Measurements from ENCODE around the gene HDAC9. TPM values are rescaled to one million over a fixed set of nuclear protein-coding genes. Genes with fewer than 3 reads are reported as not detected.

The HDAC9 gene
- total and polyA plus RNA-seq, 2 donors: 3.3 to 61.6 TPM

- no peak overlapping the region for H3K27ac ChIP-seq (ENCODE audit: low read depth)
- no peak overlapping the region for H3K4me3 ChIP-seq (ENCODE audit: low read depth, low read length)
- DNase-seq (ENCODE audit: extremely low spot score): no peak
- 87% methylated on average over 5 of the region's 5 CpGs for WGBS
- H3K4me1 ChIP-seq (ENCODE audit: insufficient read depth): no peaks in the 10 kb centered on the region
- H3K36me3 ChIP-seq (ENCODE audit: insufficient read depth): no peaks in the 10 kb centered on the region
Measured at GRCh38 chr7:18564779-18565178, 69.2 kb downstream of the HDAC9 start.

- H3K36me3 ChIP-seq (ENCODE audit: insufficient read depth): no peaks in the 10 kb centered on the region
- H3K4me3 ChIP-seq (ENCODE audit: low read depth, low read length): no peak overlapping the region
- no peak for DNase-seq (ENCODE audit: extremely low spot score)
- no peak overlapping the region for H3K27ac ChIP-seq (ENCODE audit: low read depth)
- no peaks in the 10 kb centered on the region for H3K4me1 ChIP-seq (ENCODE audit: insufficient read depth)
Measured at GRCh38 chr7:18565337-18565736, 69.8 kb downstream of the HDAC9 start.

- Histone ChIP-seq H3K36me3 (ENCODE audit: insufficient read depth) (no peaks in the 10 kb centered on the region), H3K27ac (ENCODE audit: low read depth) (no peak overlapping the region), H3K4me1 (ENCODE audit: insufficient read depth) (no peaks in the 10 kb centered on the region), H3K4me3 (ENCODE audit: low read depth, low read length) (no peak overlapping the region)
- WGBS: 95% methylated on average over 1 of the region's 1 CpG
- no peak for DNase-seq (ENCODE audit: extremely low spot score)
Measured at GRCh38 chr7:18566205-18566604, 70.7 kb downstream of the HDAC9 start.

GRCh38 chr7:18566829-18567228, 71.3 kb downstream of the HDAC9 start:
- Histone ChIP-seq H3K27ac (ENCODE audit: low read depth) (no peak overlapping the region), H3K4me1 (ENCODE audit: insufficient read depth) (no peaks in the 10 kb centered on the region), H3K4me3 (ENCODE audit: low read depth, low read length) (no peak overlapping the region), H3K36me3 (ENCODE audit: insufficient read depth) (no peaks in the 10 kb centered on the region)
- DNase-seq (ENCODE audit: extremely low spot score): no peak
- WGBS: 92% methylated on average over 7 of the region's 7 CpGs

- no peak overlapping the region for H3K4me3 ChIP-seq (ENCODE audit: low read depth, low read length)
- no peak for DNase-seq (ENCODE audit: extremely low spot score)
- H3K27ac ChIP-seq (ENCODE audit: low read depth): no peak overlapping the region
- no peaks in the 10 kb centered on the region for H3K4me1 ChIP-seq (ENCODE audit: insufficient read depth)
- H3K36me3 ChIP-seq (ENCODE audit: insufficient read depth): no peaks in the 10 kb centered on the region
- 91% methylated on average over 3 of the region's 3 CpGs for WGBS
Measured at GRCh38 chr7:18570441-18570840, 74.9 kb downstream of the HDAC9 start.

- Histone ChIP-seq H3K36me3 (ENCODE audit: insufficient read depth) (no peaks in the 10 kb centered on the region), H3K4me3 (ENCODE audit: low read depth, low read length) (no peak overlapping the region), H3K4me1 (ENCODE audit: insufficient read depth) (no peaks in the 10 kb centered on the region), H3K27ac (ENCODE audit: low read depth) (no peak overlapping the region)
- no peak for DNase-seq (ENCODE audit: extremely low spot score)
- 64% methylated on average over 3 of the region's 3 CpGs for WGBS
Measured at GRCh38 chr7:18570890-18571478, 75.4 kb downstream of the HDAC9 start.

GRCh38 chr7:18572154-18572553, 76.6 kb downstream of the HDAC9 start:
- Histone ChIP-seq H3K4me3 (ENCODE audit: low read depth, low read length) (no peak overlapping the region), H3K36me3 (ENCODE audit: insufficient read depth) (no peaks in the 10 kb centered on the region), H3K27ac (ENCODE audit: low read depth) (no peak overlapping the region), H3K4me1 (ENCODE audit: insufficient read depth) (no peaks in the 10 kb centered on the region)
- 96% methylated on average over 4 of the region's 4 CpGs for WGBS
- no peak for DNase-seq (ENCODE audit: extremely low spot score)

GRCh38 chr7:18572885-18573284, 77.3 kb downstream of the HDAC9 start:
- no peak overlapping the region for H3K4me3 ChIP-seq (ENCODE audit: low read depth, low read length)
- no peaks in the 10 kb centered on the region for H3K36me3 ChIP-seq (ENCODE audit: insufficient read depth)
- H3K27ac ChIP-seq (ENCODE audit: low read depth): no peak overlapping the region
- DNase-seq (ENCODE audit: extremely low spot score): no peak
- 84% methylated on average over 1 of the region's 1 CpG for WGBS
- H3K4me1 ChIP-seq (ENCODE audit: insufficient read depth): no peaks in the 10 kb centered on the region

GRCh38 chr7:18573410-18574234, 78.1 kb downstream of the HDAC9 start:
- 96% methylated on average over 20 of the region's 20 CpGs for WGBS
- DNase-seq (ENCODE audit: extremely low spot score): no peak
- no peaks in the 10 kb centered on the region for H3K36me3 ChIP-seq (ENCODE audit: insufficient read depth)
- H3K4me1 ChIP-seq (ENCODE audit: insufficient read depth): no peaks in the 10 kb centered on the region
- H3K27ac ChIP-seq (ENCODE audit: low read depth): no peak overlapping the region
- no peak overlapping the region for H3K4me3 ChIP-seq (ENCODE audit: low read depth, low read length)

- DNase-seq (ENCODE audit: extremely low spot score): no peak
- 98% methylated on average over 7 of the region's 7 CpGs for WGBS
Measured at GRCh38 chr7:18574235-18574540, 78.6 kb downstream of the HDAC9 start.

GRCh38 chr7:18574676-18575075, 79.1 kb downstream of the HDAC9 start:
- 95% methylated on average over 14 of the region's 14 CpGs for WGBS
- no peak overlapping the region for H3K27ac ChIP-seq (ENCODE audit: low read depth)
- H3K36me3 ChIP-seq (ENCODE audit: insufficient read depth): no peaks in the 10 kb centered on the region
- no peaks in the 10 kb centered on the region for H3K4me1 ChIP-seq (ENCODE audit: insufficient read depth)
- no peak for DNase-seq (ENCODE audit: extremely low spot score)
- no peak overlapping the region for H3K4me3 ChIP-seq (ENCODE audit: low read depth, low read length)

More at GRCh38 chr7:18574235-18574540, 78.6 kb downstream of the HDAC9 start:
- Histone ChIP-seq H3K36me3 (ENCODE audit: insufficient read depth) (no peaks in the 10 kb centered on the region), H3K4me1 (ENCODE audit: insufficient read depth) (no peaks in the 10 kb centered on the region), H3K27ac (ENCODE audit: low read depth) (no peak overlapping the region), H3K4me3 (ENCODE audit: low read depth, low read length) (no peak overlapping the region)

- DNase-seq (ENCODE audit: extremely low spot score): no peak
- Histone ChIP-seq H3K4me1 (ENCODE audit: insufficient read depth) (peaks cover under 1% of the 10 kb centered on the region), H3K36me3 (ENCODE audit: insufficient read depth) (no peaks in the 10 kb centered on the region), H3K27ac (ENCODE audit: low read depth) (no peak overlapping the region), H3K4me3 (ENCODE audit: low read depth, low read length) (no peak overlapping the region)
- WGBS: 84% methylated on average over 6 of the region's 6 CpGs
Measured at GRCh38 chr7:18575622-18576572, 80.3 kb downstream of the HDAC9 start.

GRCh38 chr7:18577096-18577771, 81.7 kb downstream of the HDAC9 start:
- Histone ChIP-seq H3K27ac (ENCODE audit: low read depth) (no peak overlapping the region), H3K4me3 (ENCODE audit: low read depth, low read length) (no peak overlapping the region), H3K36me3 (ENCODE audit: insufficient read depth) (no peaks in the 10 kb centered on the region), H3K4me1 (ENCODE audit: insufficient read depth) (peaks cover 1% of the 10 kb centered on the region)
- WGBS: 70% methylated on average over 2 of the region's 2 CpGs
- no peak for DNase-seq (ENCODE audit: extremely low spot score)
